Measurements from ENCODE around the gene GAS2L2. TPM values are rescaled to one million over a fixed set of nuclear protein-coding genes. Genes with fewer than 3 reads are reported as not detected.
"Not testable (repeated sequence)": the region's sequence is repeated elsewhere in the genome, so short reads cannot be mapped to it uniquely, and the experiment has no call there.

Gene GAS2L2
- total and polyA plus RNA-seq, 2 of the 8 experiments (the other 6 are each of a cell fraction or from before 2014, with no cell fraction given), result 0.09 to 0.13 TPM

DNA sequence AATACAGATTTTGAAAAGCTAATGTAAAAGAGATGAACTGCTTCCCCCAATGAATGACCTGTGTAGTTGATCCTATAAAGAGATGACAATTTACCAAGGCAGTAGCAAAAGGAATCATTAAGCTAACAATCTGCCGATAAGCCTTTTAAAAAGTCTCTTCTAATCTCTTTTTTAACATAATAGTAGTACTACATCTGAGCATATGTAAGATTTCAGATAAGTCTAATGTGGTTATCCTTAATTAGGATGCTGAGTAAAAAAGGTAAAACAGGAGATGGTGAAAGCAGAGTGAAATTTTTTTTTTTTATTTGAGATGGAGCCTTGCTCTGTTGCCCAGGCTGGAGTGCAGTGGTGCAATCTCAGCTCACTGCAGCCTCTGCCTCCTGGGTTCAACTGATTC lies 47.8 kb downstream of the GAS2L2 start (continued):
- TF ChIP-seq CHD1 (IDR thresholded peaks at IDR 0.05; ENCODE audit: low read depth, low read length), result no peak

DNA sequence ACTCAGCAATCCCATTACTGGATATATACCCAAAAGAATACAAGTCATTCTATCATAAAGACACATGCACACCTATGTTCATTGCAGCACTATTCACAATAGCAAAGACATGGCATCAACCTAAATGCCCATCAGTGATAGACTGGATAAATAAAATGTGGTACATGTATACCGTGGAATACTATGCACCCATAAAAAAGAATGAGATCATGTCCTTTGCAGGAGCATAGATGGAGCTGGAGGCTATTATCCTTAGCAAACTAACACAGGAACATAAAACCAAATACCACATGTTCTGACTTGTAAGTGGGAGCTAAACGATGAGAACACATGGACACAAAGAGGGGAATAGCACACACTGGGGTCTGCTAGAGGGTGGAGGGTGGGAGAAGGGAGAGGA lies 49.7 kb downstream of the GAS2L2 start:
- H3K36me3 ChIP-seq (ENCODE audit: control insufficient read depth in 2 of 4, insufficient read depth in 4 of 4, low read length in 3 of 4); H2AK5ac ChIP-seq (ENCODE audit: low read depth, low read length); H2BK120ac ChIP-seq (replicated peaks; ENCODE audit: low read depth, low read length); POLR2A ChIA-PET (ENCODE audit: partially characterized antibody); H2BK12ac ChIP-seq (ENCODE audit: low read depth, low read length); H3K9ac ChIP-seq (replicated peaks in 1 of 4; ENCODE audit: extremely low read depth in 1 of 4, low read depth in 3 of 4, low read length in 3 of 4); H3K27me3 ChIP-seq (replicated peaks in 1 of 4; ENCODE audit: control insufficient read depth in 3 of 4, extremely low read depth in 1 of 4, insufficient read depth in 3 of 4, low read length in 3 of 4); H3K56ac ChIP-seq (replicated peaks; ENCODE audit: insufficient read length, low read depth, low read length); H3K4me3 ChIP-seq (ENCODE audit: extremely low read depth in 1 of 4, insufficient read depth in 2 of 4, low read depth in 3 of 4, low read length in 4 of 4); H3K4me1 ChIP-seq (replicated peaks in 1 of 4; ENCODE audit: control insufficient read depth in 3 of 4, insufficient read depth in 4 of 4, low read length in 3 of 4); H3K9me3 ChIP-seq (ENCODE audit: insufficient read depth in 2 of 2, low read depth in 1 of 2, low read length in 1 of 2); DNase-seq (ENCODE audit: low read depth in 1 of 2, low spot score in 2 of 2); H4K20me1 ChIP-seq (replicated peaks in 1 of 2; ENCODE audit: control insufficient read depth in 1 of 2, insufficient read depth in 2 of 2, low read length in 2 of 2); H2AFZ ChIP-seq (ENCODE audit: low read length); H3K23me2 ChIP-seq (ENCODE audit: low read depth, low read length); H2BK5ac ChIP-seq (ENCODE audit: low read depth, low read length); H3K79me2 ChIP-seq (ENCODE audit: control insufficient read depth in 1 of 2, insufficient read depth in 2 of 2, low read length in 2 of 2); H3K4me2 ChIP-seq (ENCODE audit: insufficient read depth in 1 of 2, low read depth in 2 of 2, low read length in 2 of 2); H3K23ac ChIP-seq (ENCODE audit: insufficient read length); H4K91ac ChIP-seq (replicated peaks; ENCODE audit: insufficient read length, low read length); H4K8ac ChIP-seq (ENCODE audit: extremely low read depth, insufficient read depth, low read length); H2BK20ac ChIP-seq (ENCODE audit: low read length); H4K5ac ChIP-seq (ENCODE audit: insufficient read length, low read depth, low read length); FAIRE-seq; H3K14ac ChIP-seq (ENCODE audit: insufficient read length); H3K27ac ChIP-seq (ENCODE audit: low read depth, low read length); H3K18ac ChIP-seq (ENCODE audit: extremely low read depth, low read length); H2BK15ac ChIP-seq (ENCODE audit: low read length); H3K79me1 ChIP-seq (ENCODE audit: low read depth, low read length); H3K4ac ChIP-seq (replicated peaks; ENCODE audit: insufficient read length, low read depth, low read length): not testable (repeated sequence)
- CTCF ChIA-PET (ENCODE audit: partially characterized antibody), result interaction anchor here (1.0 to 1.7 kb wide), 2 partner anchors 14 to 26 kb away, joined by 3 to 4 read pairs; no protein-coding TSS in a partner anchor
- whole genome bisulfite sequencing, 2 experiments (ENCODE audit: extremely low coverage in 1 of 2, insufficient coverage in 1 of 2, insufficient read length in 1 of 2, insufficient replicate concordance in 2 of 2, low coverage in 1 of 2, low lambda C conversion rate in 2 of 2, missing lambda C conversion rate in 1 of 2), result 94% methylated on average over 2 of the region's 2 CpGs; no CpG with 5 or more reads in 1 of the 2 experiments
